Upper lobe of left lung (tissue), 6 donors: ENCODE measurements around the gene SCAI. TPM values are rescaled to one million over a fixed set of nuclear protein-coding genes. Genes with fewer than 3 reads are reported as not detected.

Experiments
- ATAC-seq, 2 donors: fragments of 200-7000 bp; cut with Tn5 transposase; one replicate each; pipeline ENCODE4 v1.9.1; 2022; ENCODE audit warnings: mild to moderate bottlenecking in 2 of 2, moderate library complexity in 2 of 2; ENCODE audit not compliant: low FRiP score in 2 of 2
- DNase-seq, 2 donors: peaks; one replicate each; pipeline ENCODE4 v3.0.0-alpha.2; 2019 to 2020
- H3K27ac ChIP-seq, 4 donors: fragments of 200-600 bp; sonication (generic); one replicate each; pipeline ENCODE4 v1.5.1; 2016 to 2019
- H3K27me3 ChIP-seq, 4 donors: fragments of 200-600 bp; sonication (generic); one replicate each; pipeline ENCODE4 v1.5.1; 2017 to 2019
- H3K36me3 ChIP-seq, 4 donors: fragments of 200-600 bp; sonication (generic); one replicate each; pipeline ENCODE4 v1.5.1; 2016 to 2019
- H3K4me1 ChIP-seq, 4 donors: fragments of 200-600 bp; sonication (generic); one replicate each; pipeline ENCODE4 v1.5.1; 2018 to 2019
- H3K4me3 ChIP-seq, 4 donors: fragments of 200-600 bp; sonication (generic); one replicate each; pipeline ENCODE4 v1.5.1; 2017 to 2019; ENCODE audit warnings: mild to moderate bottlenecking in 2 of 4, moderate library complexity in 1 of 4
- H3K9me3 ChIP-seq, 4 donors: fragments of 200-600 bp; sonication (generic); one replicate each; pipeline ENCODE4 v1.5.1; 2018 to 2019
- EP300 ChIP-seq, 4 donors: sonication (generic); formaldehyde crosslinking; IDR thresholded peaks; one replicate each; pipeline ENCODE4 v1.5.1; 2017; ENCODE audit warnings: antibody characterized with exemption in 4 of 4, control low read depth in 2 of 4
- POLR2A ChIP-seq, 4 donors: fragments of 450-650 bp; IDR thresholded peaks; one replicate each; pipeline ENCODE4 v1.5.1; 2016 to 2017; ENCODE audit warnings: antibody characterized with exemption in 4 of 4, mild to moderate bottlenecking in 2 of 4
- POLR2AphosphoS5 ChIP-seq, 2 donors: sonication (generic); formaldehyde crosslinking; IDR thresholded peaks; one replicate each; pipeline ENCODE4 v1.5.1; 2017; ENCODE audit warnings: antibody characterized with exemption in 2 of 2
- WGBS, 2 donors: methylation state at CpG; one replicate each; pipeline ENCODE4 v1.1.5; 2017 to 2018; 5-methylcytosine and 5-hydroxymethylcytosine counted together
- total RNA-seq, 6 donors: library from RNA; depleted of rRNA in 4 of 6; stranded (reverse); fragments of >200 nt in 4 of 6; gene quantifications; one replicate each; pipeline versions ENCODE4 v1.1.0 to v1.2.1, GENCODE V29; 2016 to 2021
- TF ChIP-seq, protein P1 (sequence below), 6 experiments: fragments of 450-650 bp in 4 of 6; fragments of 200-600 bp in 2 of 6; sonication (generic) in 2 of 6; IDR thresholded peaks; one replicate each; pipeline ENCODE4 v1.5.1; 2016 to 2019; ENCODE audit warnings: antibody characterized with exemption in 6 of 6
- donor health status: DM: no; HTN: no; CAD: no; lungs with moderate emphysema.
- donor health status: DM: no; HTN: yes; CAD: no; lungs with severe emphysema.

SCAI gene
- total RNA-seq, 6 donors from 2014 or later, result 12.9 to 77.5 (median 23.4) TPM

DNA sequence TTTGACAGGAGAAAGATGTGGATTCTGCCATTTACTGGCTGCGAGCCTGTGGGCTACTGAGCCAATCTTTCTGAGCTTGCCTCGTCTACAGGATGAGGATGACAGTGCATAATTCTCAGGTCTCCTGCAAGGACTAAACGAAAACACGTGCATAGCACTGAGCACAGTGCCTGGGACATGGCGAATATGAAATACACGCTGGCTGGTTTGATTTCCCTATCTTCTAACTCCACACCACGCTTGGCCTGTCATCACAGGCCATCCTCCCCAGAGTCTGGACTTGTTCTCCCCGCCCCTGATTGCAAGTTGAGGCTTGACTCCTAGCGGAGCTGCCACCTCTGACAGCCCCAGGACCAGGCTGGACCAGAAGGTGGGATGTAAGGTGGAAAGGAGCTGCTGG lies 243.5 kb downstream of the SCAI start:
- no peak for ATAC-seq
- H3K36me3 ChIP-seq, result peaks cover 15 to 72% (median 45%) of the 10 kb centered on the region in 4 donors
- 90 to 95% methylated on average over 7 to 9 of the region's 9 CpGs for WGBS, 2 donors

DNA sequence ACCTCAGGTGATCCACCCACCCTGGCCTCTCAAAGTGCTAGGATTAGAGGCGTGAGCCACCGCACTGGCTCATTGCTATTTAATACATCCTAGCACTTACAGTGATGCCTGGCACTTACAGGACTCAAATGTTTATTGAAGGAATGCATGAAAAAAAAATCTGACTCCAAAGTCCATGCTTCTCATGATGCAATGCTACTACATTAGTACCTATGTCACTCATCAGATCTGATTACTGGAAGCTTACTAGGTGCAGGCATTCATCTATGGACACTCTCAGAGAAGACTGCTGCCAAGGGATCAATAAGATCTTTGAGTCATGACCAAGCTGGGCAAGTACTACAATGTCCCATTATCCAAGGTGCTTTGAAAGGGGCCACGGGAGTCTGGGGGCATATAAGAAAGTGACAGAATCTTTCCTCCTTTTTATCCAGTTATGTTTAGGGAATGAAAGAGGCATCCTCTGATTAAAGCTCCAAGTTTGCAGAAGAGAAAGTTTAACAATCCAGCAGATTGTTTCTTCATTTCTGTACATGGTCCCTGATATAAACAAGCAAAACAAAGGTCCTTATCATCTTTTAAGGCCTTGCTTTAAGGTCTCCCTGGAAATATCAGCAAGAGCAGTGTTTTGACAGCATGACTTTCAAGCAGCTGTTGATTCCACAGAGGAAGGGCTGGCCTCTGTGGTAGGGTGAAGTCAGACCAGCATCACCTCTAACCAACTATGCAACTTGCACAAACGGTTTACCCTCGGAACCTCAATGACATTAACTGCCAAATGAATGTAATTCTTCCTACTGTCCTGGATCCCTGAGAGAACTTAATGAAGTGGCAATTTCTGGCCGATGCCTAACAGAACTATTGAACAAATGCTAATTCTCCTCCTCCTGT lies 245.5 kb downstream of the SCAI start:
- DNase-seq (no peak), ATAC-seq (no peak)
- Histone ChIP-seq H3K27me3 (no peaks in the 10 kb centered on the region), H3K4me3 (no peak overlapping the region), H3K36me3 (peaks cover 15 to 74% (median 51%) of the 10 kb centered on the region in 4 donors), H3K27ac (no peak overlapping the region), H3K9me3 (no peaks in the 10 kb centered on the region), H3K4me1 (no peaks in the 10 kb centered on the region)
- 90 to 93% methylated on average over 6 of the region's 6 CpGs for WGBS, 2 donors
- TF ChIP-seq EP300 (IDR thresholded peaks at IDR 0.05), result no peak
- no peak for TF ChIP-seq POLR2AphosphoS5 (IDR thresholded peaks at IDR 0.05)
- TF ChIP-seq, protein P1, sequence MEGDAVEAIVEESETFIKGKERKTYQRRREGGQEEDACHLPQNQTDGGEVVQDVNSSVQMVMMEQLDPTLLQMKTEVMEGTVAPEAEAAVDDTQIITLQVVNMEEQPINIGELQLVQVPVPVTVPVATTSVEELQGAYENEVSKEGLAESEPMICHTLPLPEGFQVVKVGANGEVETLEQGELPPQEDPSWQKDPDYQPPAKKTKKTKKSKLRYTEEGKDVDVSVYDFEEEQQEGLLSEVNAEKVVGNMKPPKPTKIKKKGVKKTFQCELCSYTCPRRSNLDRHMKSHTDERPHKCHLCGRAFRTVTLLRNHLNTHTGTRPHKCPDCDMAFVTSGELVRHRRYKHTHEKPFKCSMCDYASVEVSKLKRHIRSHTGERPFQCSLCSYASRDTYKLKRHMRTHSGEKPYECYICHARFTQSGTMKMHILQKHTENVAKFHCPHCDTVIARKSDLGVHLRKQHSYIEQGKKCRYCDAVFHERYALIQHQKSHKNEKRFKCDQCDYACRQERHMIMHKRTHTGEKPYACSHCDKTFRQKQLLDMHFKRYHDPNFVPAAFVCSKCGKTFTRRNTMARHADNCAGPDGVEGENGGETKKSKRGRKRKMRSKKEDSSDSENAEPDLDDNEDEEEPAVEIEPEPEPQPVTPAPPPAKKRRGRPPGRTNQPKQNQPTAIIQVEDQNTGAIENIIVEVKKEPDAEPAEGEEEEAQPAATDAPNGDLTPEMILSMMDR (IDR thresholded peaks at IDR 0.05), result no peak
- TF ChIP-seq POLR2A (IDR thresholded peaks at IDR 0.05), result no peak

More for the DNA sequence above, 243.5 kb downstream of the SCAI start:
- Histone ChIP-seq H3K27ac (no peak overlapping the region), H3K27me3 (no peaks in the 10 kb centered on the region), H3K4me1 (no peaks in the 10 kb centered on the region), H3K9me3 (no peaks in the 10 kb centered on the region), H3K4me3 (no peak overlapping the region)
- no peak for DNase-seq
- no peak for TF ChIP-seq POLR2A (IDR thresholded peaks at IDR 0.05)
- TF ChIP-seq EP300 (IDR thresholded peaks at IDR 0.05), result no peak
- TF ChIP-seq POLR2AphosphoS5 (IDR thresholded peaks at IDR 0.05), result no peak
- TF ChIP-seq, protein P1 (IDR thresholded peaks at IDR 0.05), result no peak

DNA sequence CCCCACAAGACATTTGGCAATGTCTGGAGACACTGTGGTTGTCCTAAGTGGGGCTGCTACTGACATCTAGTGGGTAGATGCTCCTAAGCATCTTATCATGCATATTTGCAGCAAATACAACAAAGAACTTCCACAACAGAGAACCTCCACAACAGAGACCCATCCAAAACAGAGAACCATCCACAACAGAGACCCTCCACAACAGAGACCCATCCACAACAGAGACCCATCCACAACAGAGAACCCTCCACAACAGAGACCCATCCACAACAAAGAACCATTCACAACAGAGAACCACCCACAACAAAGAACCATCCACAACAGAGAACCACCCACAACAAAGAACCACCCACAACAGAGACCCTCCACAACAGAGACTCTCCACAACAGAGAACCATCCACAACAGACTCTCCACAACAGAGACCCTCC lies 248.6 kb downstream of the SCAI start:
- no peak for ATAC-seq
- no peak for TF ChIP-seq POLR2A (IDR thresholded peaks at IDR 0.05)
- TF ChIP-seq, protein P1 (IDR thresholded peaks at IDR 0.05), result peak in 2 of 6 experiments; percentile 8 to 23
- TF ChIP-seq EP300 (IDR thresholded peaks at IDR 0.05), result no peak

DNA sequence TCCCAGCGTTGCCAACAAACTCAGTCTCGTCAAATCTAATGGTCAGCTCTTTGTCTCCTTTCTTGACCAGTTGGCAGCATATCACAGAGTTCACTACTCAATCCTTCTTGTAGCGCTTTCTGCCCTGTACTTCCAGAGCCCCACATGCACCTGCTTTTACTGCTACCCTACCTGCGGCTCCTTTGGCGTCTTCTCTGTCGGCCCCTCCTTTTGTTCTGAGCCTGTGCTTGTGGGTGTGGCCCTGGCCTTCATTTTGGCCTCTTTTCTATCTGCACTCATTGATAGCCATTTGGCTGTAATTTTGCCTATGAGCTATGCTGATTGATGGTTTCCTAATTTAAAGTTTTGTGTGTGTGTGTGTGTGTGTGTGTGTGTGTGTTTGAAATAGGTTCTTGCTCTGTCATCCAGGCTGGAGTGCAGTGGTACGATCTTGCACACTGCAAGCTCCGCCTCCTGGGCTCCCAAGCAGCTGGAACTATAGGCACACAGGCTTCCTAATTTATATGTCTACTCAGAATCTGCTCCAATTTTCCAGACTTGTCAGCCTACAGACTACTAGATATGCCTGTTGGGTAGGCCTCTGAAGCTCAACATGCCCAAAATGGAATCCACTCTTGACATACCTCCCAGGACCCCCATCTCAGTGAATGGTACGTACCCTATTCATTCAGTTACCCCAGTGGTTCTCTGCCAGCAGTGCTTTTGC lies 249.1 kb downstream of the SCAI start:
- TF ChIP-seq, protein P1 (IDR thresholded peaks at IDR 0.05), result no peak
- TF ChIP-seq POLR2A (IDR thresholded peaks at IDR 0.05), result no peak
- no peak for TF ChIP-seq EP300 (IDR thresholded peaks at IDR 0.05)
- no peak for TF ChIP-seq POLR2AphosphoS5 (IDR thresholded peaks at IDR 0.05)
- WGBS, 2 donors, result 95% methylated on average over 9 of the region's 9 CpGs
- no peak overlapping the region for H3K27ac ChIP-seq
- H3K36me3 ChIP-seq, result peaks cover 22 to 88% (median 69%) of the 10 kb centered on the region in 4 donors
- no peak for ATAC-seq
- DNase-seq, result no peak
- no peak overlapping the region for H3K4me3 ChIP-seq
- no peaks in the 10 kb centered on the region for H3K27me3 ChIP-seq
- no peaks in the 10 kb centered on the region for H3K4me1 ChIP-seq
- no peaks in the 10 kb centered on the region for H3K9me3 ChIP-seq

More for the DNA sequence above, 248.6 kb downstream of the SCAI start:
- no peaks in the 10 kb centered on the region for H3K4me1 ChIP-seq
- H3K36me3 ChIP-seq, result peaks cover 20 to 88% (median 69%) of the 10 kb centered on the region in 4 donors
- no peak overlapping the region for H3K4me3 ChIP-seq
- H3K27ac ChIP-seq, result no peak overlapping the region
- no peak for DNase-seq
- no peaks in the 10 kb centered on the region for H3K9me3 ChIP-seq
- H3K27me3 ChIP-seq, result no peaks in the 10 kb centered on the region

Other genes with a start within 250 kb of the SCAI start
- gene GOLGA1, start 202.4 kb downstream of the SCAI start, total RNA-seq, result 10 to 100 TPM; 15.5 to 53.4 (median 19.8) TPM
- gene PPP6C, start 46.3 kb upstream of the SCAI start, total RNA-seq, result 10 to 100 TPM in 4 of 6 donors, 1 to 10 TPM in 2; 7.5 to 42.5 (median 36.7) TPM
- gene RABEPK, start 57.0 kb upstream of the SCAI start, total RNA-seq, result 10 to 100 TPM in 4 of 6 donors, 1 to 10 TPM in 2; 4.9 to 16.6 (median 12.7) TPM
- 100 to 1,000 TPM in 5 of 6 donors, 10 to 100 TPM in 1; 46.1 to 318 (median 183) TPM for gene HSPA5, start 97.8 kb upstream of the SCAI start, total RNA-seq
- gene GAPVD1, start 118.3 kb upstream of the SCAI start, total RNA-seq, result 100 to 1,000 TPM in 1 of 6 donors, 10 to 100 TPM in 5; 56.4 to 122 (median 74.2) TPM